K562 (cell line): ENCODE results near the gene METAP1. TPM values are rescaled to one million over a fixed set of nuclear protein-coding genes. Genes with fewer than 3 reads are reported as not detected.

ENCODE experiments used
- ATAC-seq: fragments of 200-7000 bp; cut with Tn5 transposase; 3 replicates; pipeline ENCODE4 v1.9.1; 2020; ENCODE audit warnings: moderate library complexity
- BruUV-seq: library from RNA; stranded (reverse); fragments of 400-500 nt; replicated peaks from 2 replicates; lab custom pipeline; 2021; lab: Mats Ljungman, UMichigan
- CTCF ChIA-PET: fragments of 300-600 bp; formaldehyde crosslinking; extraction: SDS; loops from one replicate; lab custom pipeline; 2021; ENCODE audit warnings: low intra/inter-chr PET ratio; lab: Yijun Ruan, JAX
- POLR2A ChIA-PET: fragments of 300-600, 350-650 bp; sonication (Branson Sonifier 250); formaldehyde crosslinking; extraction: SDS; loops from one replicate; lab custom pipeline; 2021; ENCODE audit warnings: antibody characterized with exemption, inconsistent platforms; lab: Yijun Ruan, JAX
- DNase-seq, 4 experiments: peaks; one replicate each; pipeline versions ENCODE4 v3.0.0 to v3.0.0-alpha.2; 2011 to 2018; ENCODE audit warnings: low spot score in 3 of 4, mixed read lengths in 3 of 4; ENCODE audit errors: extremely low read depth in 1 of 4
- FAIRE-seq: peaks from 2 replicates; lab custom pipeline; 2011; peaks lifted over from hg19 to GRCh38; lab: Jason Lieb, UNC
- H2AFZ ChIP-seq: 2 replicates; pipeline ENCODE4 v1.6.0; 2011; ENCODE audit warnings: low read depth, low read length, control low read depth, inconsistent platforms
- H3K27ac ChIP-seq: fragments of 200-600 bp; 3 replicates; pipeline ENCODE4 v1.8.0; 2011; ENCODE audit warnings: low read depth, mild to moderate bottlenecking, control low read depth, inconsistent platforms, low read length, moderate library complexity, mixed read lengths; ENCODE audit errors: extremely low read depth
- H3K27me3 ChIP-seq, 2 experiments: fragments of 300-600 bp in 1 of 2; 2 replicates in 1 of 2; 3 replicates in 1 of 2; pipeline versions ENCODE4 v1.6.0 to v1.8.0; 2011; ENCODE audit warnings: inconsistent platforms in 2 of 2, low read length in 2 of 2, mild to moderate bottlenecking in 1 of 2, mixed read lengths in 1 of 2, moderate library complexity in 1 of 2; ENCODE audit not compliant: control insufficient read depth in 2 of 2, insufficient read depth in 2 of 2
- H3K36me3 ChIP-seq: fragments of 300-600 bp; 3 replicates; pipeline ENCODE4 v1.8.0; 2011; ENCODE audit warnings: mild to moderate bottlenecking, low read length, inconsistent platforms; ENCODE audit not compliant: control insufficient read depth, insufficient read depth
- H3K4me1 ChIP-seq, 2 experiments: fragments of 200-600 bp in 1 of 2; replicated peaks in 1 of 2; 2 replicates in 1 of 2; 3 replicates in 1 of 2; pipeline versions ENCODE4 v1.5.1 to v1.8.0; 2011; ENCODE audit warnings: inconsistent platforms in 2 of 2, low read length in 2 of 2, mild to moderate bottlenecking in 1 of 2, mixed read lengths in 1 of 2, moderate library complexity in 1 of 2; ENCODE audit not compliant: control insufficient read depth in 2 of 2, insufficient read depth in 2 of 2
- H3K4me2 ChIP-seq: 2 replicates; pipeline ENCODE4 v1.6.1; 2011; ENCODE audit warnings: low read length, control low read depth, inconsistent platforms, mixed read lengths; ENCODE audit not compliant: insufficient read depth
- H3K4me3 ChIP-seq: fragments of 200-600 bp; sonication (generic), shearing (Covaris generic); 2 replicates; pipeline ENCODE4 v1.5.1; 2016; ENCODE audit warnings: control low read depth, inconsistent platforms
- H3K79me2 ChIP-seq: fragments of 200-600 bp; 3 replicates; pipeline ENCODE4 v1.8.0; 2011; ENCODE audit warnings: low read length, inconsistent platforms; ENCODE audit not compliant: control insufficient read depth, insufficient read depth
- H3K9ac ChIP-seq, 2 experiments: 2 replicates each; pipeline versions ENCODE4 v1.6.0 to v1.6.1; 2011; ENCODE audit warnings: low read depth in 2 of 2, low read length in 2 of 2, control low read depth in 1 of 2, inconsistent platforms in 1 of 2, mild to moderate bottlenecking in 1 of 2, mixed read lengths in 1 of 2; ENCODE audit not compliant: insufficient read depth in 1 of 2
- H3K9me1 ChIP-seq: one replicate; pipeline ENCODE4 v1.6.0; 2011; ENCODE audit warnings: inconsistent platforms, mild to moderate bottlenecking, low read length, moderate library complexity; ENCODE audit not compliant: control insufficient read depth, insufficient read depth
- H3K9me3 ChIP-seq: replicated peaks from 2 replicates; pipeline ENCODE4 v1.5.1; 2011; ENCODE audit warnings: low read depth, low read length, inconsistent platforms; ENCODE audit not compliant: control insufficient read depth, insufficient read depth
- H4K20me1 ChIP-seq: replicated peaks from 2 replicates; pipeline ENCODE4 v1.6.1; 2011; ENCODE audit warnings: low read length, inconsistent platforms, mixed read lengths; ENCODE audit not compliant: control insufficient read depth, insufficient read depth
- CREBBP ChIP-seq: IDR thresholded peaks from one replicate; pipeline ENCODE4 v1.6.1; 2012; ENCODE audit warnings: low read depth, mild to moderate bottlenecking, control low read depth, inconsistent platforms, low read length
- ELF2 ChIP-seq: fragments of 250-450 bp; sonication (Bioruptor Pico); IDR thresholded peaks from 2 replicates; pipeline ENCODE4 v1.5.0; 2021; ENCODE audit warnings: mild to moderate bottlenecking
- ETV1 ChIP-seq: fragments of 450-650 bp; conservative IDR thresholded peaks from 2 replicates; pipeline ENCODE4 v1.6.1; 2016; ENCODE audit warnings: missing genetic modification characterization, control low read depth, low read depth, missing compliant biosample characterization
- NCOA1 ChIP-seq: fragments of 450-650 bp; IDR thresholded peaks from 2 replicates; pipeline ENCODE4 v1.6.1; 2016; ENCODE audit warnings: low read depth
- NFE2 ChIP-seq: IDR thresholded peaks from 2 replicates; pipeline ENCODE4 v1.6.1; 2014; ENCODE audit warnings: antibody characterized with exemption, low read depth
- PTTG1 ChIP-seq: fragments of 450-650 bp; IDR thresholded peaks from 2 replicates; pipeline ENCODE4 v1.6.1; 2016; ENCODE audit warnings: low read depth, mild to moderate bottlenecking, missing genetic modification characterization, missing compliant biosample characterization
- SMAD2 ChIP-seq: fragments of 150-350 bp; IDR thresholded peaks from 2 replicates; pipeline ENCODE4 v1.6.1; 2014; ENCODE audit warnings: low read depth, mild to moderate bottlenecking, low read length
- SRSF1 ChIP-seq: fragments of 200-400 bp; formaldehyde crosslinking; IDR thresholded peaks from 2 replicates; pipeline ENCODE4 v1.6.1; 2017; ENCODE audit warnings: mild to moderate bottlenecking, low read depth, low read length, moderate library complexity
- TAF9B ChIP-seq: fragments of 450-650 bp; IDR thresholded peaks from 2 replicates; pipeline ENCODE4 v1.6.1; 2018; ENCODE audit warnings: mild to moderate bottlenecking; ENCODE audit not compliant: partially characterized antibody
- ZNF12 ChIP-seq: sonication (generic); formaldehyde crosslinking; IDR thresholded peaks from 2 replicates; pipeline ENCODE4 v1.4.0; 2020; ENCODE audit warnings: mild to moderate bottlenecking, missing genetic modification reagents
- ZNF77 ChIP-seq: fragments of 250-450 bp; sonication (Bioruptor Pico); IDR thresholded peaks from 2 replicates; pipeline ENCODE4 v1.5.0; 2020
- WGBS: fragments of 100-300 bp; shearing (Covaris generic); methylation state at CpG from one replicate; pipeline ENCODE4 v1.1.6; 2016; ENCODE audit warnings: low coverage, mixed read lengths; ENCODE audit not compliant: insufficient coverage; ENCODE audit errors: missing lambda C conversion rate; 5-methylcytosine and 5-hydroxymethylcytosine counted together
- in situ Hi-C: fragments of 300-500 bp; cut with MboI; formaldehyde crosslinking; loops from 4 replicates; pipeline ENCODE4 v1.15.0; 2018; ENCODE audit warnings: inconsistent platforms, mixed read lengths
- intact Hi-C: fragments of 100-400 bp; cut with micrococcal nuclease; formaldehyde crosslinking; loops from 2 replicates; pipeline ENCODE4 v1.14.2; 2022
- polyA plus RNA-seq, 8 experiments: library from polyadenylated mRNA; depleted of rRNA in 4 of 8; stranded (reverse) in 5 of 8; unstranded in 3 of 8; fragments of >200 nt; fragmentation: Nextera tagmentation in 2 of 8; fragmentation: Illumina TruSeq in 1 of 8; extraction: Ambion mirVana in 2 of 8; extraction: Trizol in 1 of 8; gene quantifications; 2 replicates each; pipeline versions ENCODE4 v1.2.1 to v1.2.3, GENCODE V29; 2011 to 2014; ENCODE audit warnings: inconsistent platforms in 1 of 8, missing spikeins in 1 of 8
- total RNA-seq, 7 experiments: library from RNA; depleted of rRNA in 6 of 7; stranded (reverse); fragments of >200 nt in 6 of 7; fragmentation: Illumina TruSeq in 2 of 7; extraction: Trizol in 2 of 7; gene quantifications; 2 replicates each; pipeline versions ENCODE4 v1.2.1 to v1.2.3, GENCODE V29; 2011 to 2021; ENCODE audit warnings: low replicate concordance in 1 of 7
- TF ChIP-seq, protein P1 (sequence below): fragments of 250-450 bp; sonication (Bioruptor Pico); IDR thresholded peaks from 2 replicates; pipeline ENCODE4 v1.8.0; 2021; ENCODE audit warnings: mild to moderate bottlenecking, moderate library complexity

The METAP1 gene
- total and polyA plus RNA-seq, 9 of the 15 experiments (the other 6 are each of a cell fraction or from before 2014, with no cell fraction given): 31.4 to 77.6 (median 59.5) TPM

- H3K27ac ChIP-seq: no peak overlapping the region
- WGBS: 58% methylated on average over 2 of the region's 2 CpGs
- FAIRE-seq (no peak), ATAC-seq (no peak), DNase-seq (no peak)
- no peaks in the 10 kb centered on the region for H3K9me1 ChIP-seq
- no peak overlapping the region for H2AFZ ChIP-seq
- H3K79me2 ChIP-seq: 0 out of 3 replicates have a peak, but pooled peaks cover 3% of the 10 kb centered on the region
- CTCF ChIA-PET: no interaction called here
- no peaks in the 10 kb centered on the region for H4K20me1 ChIP-seq
- no peaks in the 10 kb centered on the region; a peak in 1 of 5 replicates for H3K4me1 ChIP-seq
- intact Hi-C loops (no loop called here), in situ Hi-C loops (no loop called here)
- POLR2A ChIA-PET: no interaction called here
- no peak overlapping the region for H3K4me3 ChIP-seq
- no peaks in the 10 kb centered on the region; the same call in 1 of the 2 replicates for H3K9me3 ChIP-seq
- no peak overlapping the region for H3K9ac ChIP-seq
- H3K36me3 ChIP-seq: peaks cover 67% of the 10 kb centered on the region
- no TSS peak for BruUV-seq
- no peak overlapping the region for H3K4me2 ChIP-seq
- H3K27me3 ChIP-seq: no peaks in the 10 kb centered on the region
- no peak for TF ChIP-seq ELF2
- no peak for TF ChIP-seq SMAD2
- no peak for TF ChIP-seq SRSF1
- no peak for TF ChIP-seq ZNF12 (CRISPR knock-in tag)
- TF ChIP-seq NCOA1: no peak
- TF ChIP-seq, protein P1, sequence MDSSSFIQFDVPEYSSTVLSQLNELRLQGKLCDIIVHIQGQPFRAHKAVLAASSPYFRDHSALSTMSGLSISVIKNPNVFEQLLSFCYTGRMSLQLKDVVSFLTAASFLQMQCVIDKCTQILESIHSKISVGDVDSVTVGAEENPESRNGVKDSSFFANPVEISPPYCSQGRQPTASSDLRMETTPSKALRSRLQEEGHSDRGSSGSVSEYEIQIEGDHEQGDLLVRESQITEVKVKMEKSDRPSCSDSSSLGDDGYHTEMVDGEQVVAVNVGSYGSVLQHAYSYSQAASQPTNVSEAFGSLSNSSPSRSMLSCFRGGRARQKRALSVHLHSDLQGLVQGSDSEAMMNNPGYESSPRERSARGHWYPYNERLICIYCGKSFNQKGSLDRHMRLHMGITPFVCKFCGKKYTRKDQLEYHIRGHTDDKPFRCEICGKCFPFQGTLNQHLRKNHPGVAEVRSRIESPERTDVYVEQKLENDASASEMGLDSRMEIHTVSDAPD (CRISPR knock-in tag): no peak
- TF ChIP-seq PTTG1: no peak
- TF ChIP-seq NFE2: no peak
- TF ChIP-seq ZNF77 (CRISPR knock-in tag): no peak
- TF ChIP-seq CREBBP: no peak
- no peak for TF ChIP-seq ETV1 (tag)
- TF ChIP-seq TAF9B: no peak
Observed at GRCh38 chr4:99043346-99043745, 47.8 kb downstream of the METAP1 start.
